ENCODE data around the gene MKS1. TPM values are rescaled to one million over a fixed set of nuclear protein-coding genes. Genes with fewer than 3 reads are reported as not detected.

Gene MKS1
- total RNA-seq (2014; rRNA removed; shearing (Covaris generic)): 20.2 and 22.1 TPM in 2 replicates
- polyA plus RNA-seq (2014; cell fraction: nucleus; rRNA removed): 35.0 and 39.5 TPM in 2 replicates

GRCh38 chr17:58219007-58219788 lies at the start of gene MKS1:
TSS of gene MKS1 (minus strand) at chr17:58219255. CDS start at chr17:58219230, 25 bp downstream.
- peak; percentile 89 for DNase-seq (ENCODE audit: extremely low read depth, low read depth)

- no peak for DNase-seq (ENCODE audit: extremely low read depth, low read depth)
Observed at GRCh38 chr17:58268326-58268725, 49.3 kb upstream of the MKS1 start.

- no peak for DNase-seq (ENCODE audit: extremely low read depth, low read depth)
Observed at GRCh38 chr17:58267347-58268324, 48.6 kb upstream of the MKS1 start.

GRCh38 chr17:58265902-58266875 lies 47.1 kb upstream of the MKS1 start:
- no peak for DNase-seq (ENCODE audit: extremely low read depth, low read depth)

- no peak for DNase-seq (ENCODE audit: extremely low read depth, low read depth)
Observed at GRCh38 chr17:58265271-58265670, 46.2 kb upstream of the MKS1 start.

GRCh38 chr17:58264407-58265103 lies 45.5 kb upstream of the MKS1 start:
- DNase-seq (ENCODE audit: extremely low read depth, low read depth): no peak

GRCh38 chr17:58263773-58264172 lies 44.7 kb upstream of the MKS1 start:
- DNase-seq (ENCODE audit: extremely low read depth, low read depth): no peak

GRCh38 chr17:58262149-58262548 lies 43.1 kb upstream of the MKS1 start:
- no peak for DNase-seq (ENCODE audit: extremely low read depth, low read depth)

GRCh38 chr17:58254803-58255202 lies 35.7 kb upstream of the MKS1 start:
- no peak for DNase-seq (ENCODE audit: extremely low read depth, low read depth)

GRCh38 chr17:58253082-58253481 lies 34.0 kb upstream of the MKS1 start:
- no peak for DNase-seq (ENCODE audit: extremely low read depth, low read depth)

- no peak for DNase-seq (ENCODE audit: extremely low read depth, low read depth)
Observed at GRCh38 chr17:58252141-58252540, 33.1 kb upstream of the MKS1 start.

GRCh38 chr17:58250344-58251011 lies 31.4 kb upstream of the MKS1 start:
- no peak for DNase-seq (ENCODE audit: extremely low read depth, low read depth)

GRCh38 chr17:58249270-58250133 lies 30.4 kb upstream of the MKS1 start:
- DNase-seq (ENCODE audit: extremely low read depth, low read depth): peak; percentile 58

- DNase-seq (ENCODE audit: extremely low read depth, low read depth): no peak
Observed at GRCh38 chr17:58248955-58249269, 29.9 kb upstream of the MKS1 start.

- no peak for DNase-seq (ENCODE audit: extremely low read depth, low read depth)
Observed at GRCh38 chr17:58247511-58248363, 28.7 kb upstream of the MKS1 start.

- no peak for DNase-seq (ENCODE audit: extremely low read depth, low read depth)
Observed at GRCh38 chr17:58246781-58247180, 27.7 kb upstream of the MKS1 start.

- DNase-seq (ENCODE audit: extremely low read depth, low read depth): no peak
Observed at GRCh38 chr17:58246104-58246740, 27.2 kb upstream of the MKS1 start.
